Aorta (tissue), 5 donors: ENCODE data around the gene POMC. TPM values are rescaled to one million over a fixed set of nuclear protein-coding genes. Genes with fewer than 3 reads are reported as not detected.

Experiments used
- ATAC-seq: fragments of 200-7000 bp; cut with Tn5 transposase; one replicate; pipeline ENCODE4 v1.9.1; 2022; ENCODE audit warnings: moderate library complexity; ENCODE audit not compliant: low FRiP score
- DNase-seq, 2 donors: peaks; one replicate each; pipeline ENCODE4 v3.0.0-alpha.2; 2020
- H3K27ac ChIP-seq, 2 donors: one replicate each; pipeline ENCODE4 v1.5.1; 2013; ENCODE audit warnings: low read length in 2 of 2, mild to moderate bottlenecking in 2 of 2, moderate library complexity in 2 of 2, control low read depth in 1 of 2, inconsistent platforms in 1 of 2, low read depth in 1 of 2
- H3K27me3 ChIP-seq, 2 donors: one replicate each; pipeline ENCODE4 v1.6.1; 2013; ENCODE audit warnings: control low read depth in 1 of 2, low read length in 1 of 2, mild to moderate bottlenecking in 1 of 2, moderate library complexity in 1 of 2; ENCODE audit not compliant: insufficient read depth in 2 of 2, control insufficient read depth in 1 of 2
- H3K36me3 ChIP-seq, 2 donors: one replicate each; pipeline ENCODE4 v1.6.1; 2013; ENCODE audit warnings: control low read depth in 1 of 2, low read length in 1 of 2, mild to moderate bottlenecking in 1 of 2; ENCODE audit not compliant: insufficient read depth in 2 of 2, control insufficient read depth in 1 of 2
- H3K4me1 ChIP-seq, 2 donors: one replicate each; pipeline ENCODE4 v1.6.1; 2013; ENCODE audit warnings: low read length in 2 of 2, control low read depth in 1 of 2, mild to moderate bottlenecking in 1 of 2, moderate library complexity in 1 of 2; ENCODE audit not compliant: insufficient read depth in 2 of 2, control insufficient read depth in 1 of 2
- H3K4me3 ChIP-seq, 2 donors: one replicate each; pipeline ENCODE4 v1.5.1; 2013; ENCODE audit warnings: low read length in 2 of 2, control low read depth in 1 of 2, mild to moderate bottlenecking in 1 of 2
- H3K9me3 ChIP-seq: one replicate; pipeline ENCODE4 v1.6.1; 2013; ENCODE audit warnings: mild to moderate bottlenecking, low read length; ENCODE audit not compliant: control insufficient read depth
- WGBS, 2 donors: extraction: QIAGEN DNeasy Blood & Tissue Kit; methylation state at CpG; one replicate each; pipeline ENCODE4 v1.1.7; 2013; 5-methylcytosine and 5-hydroxymethylcytosine counted together
- intact Hi-C, 2 donors: fragments of 100-400 bp; cut with DNase I; formaldehyde crosslinking; loops; one replicate each; pipeline versions ENCODE4 v1.14.2 to v1.15.0; 2022
- polyA plus RNA-seq, 2 donors: library from polyadenylated mRNA; stranded (reverse); fragments of 200-250 nt; gene quantifications; one replicate each; pipeline ENCODE4 v1.2.3, GENCODE V29; 2013
- total RNA-seq, 2 donors: library from RNA; stranded (reverse); fragmentation: NEBNext Ultra II Directional; extraction: Animal tissue kit (Norgen Biotek cat#: 25700); gene quantifications; one replicate each; pipeline ENCODE4 v1.2.1, GENCODE V29; 2021
- donor health status: healthy with polysubstance abuse.
- donor health status: Bipolar disorder and iron deficiency.
- donor health status: DM: no; HTN: no; CAD: no.
- donor health status: DM: no; HTN: no; CAD: no.
- donor health status: DM: yes; HTN: yes; CAD: no.

POMC gene
- total and polyA plus RNA-seq, 4 donors: 0.38 to 4.5 (median 1.3) TPM

DNA sequence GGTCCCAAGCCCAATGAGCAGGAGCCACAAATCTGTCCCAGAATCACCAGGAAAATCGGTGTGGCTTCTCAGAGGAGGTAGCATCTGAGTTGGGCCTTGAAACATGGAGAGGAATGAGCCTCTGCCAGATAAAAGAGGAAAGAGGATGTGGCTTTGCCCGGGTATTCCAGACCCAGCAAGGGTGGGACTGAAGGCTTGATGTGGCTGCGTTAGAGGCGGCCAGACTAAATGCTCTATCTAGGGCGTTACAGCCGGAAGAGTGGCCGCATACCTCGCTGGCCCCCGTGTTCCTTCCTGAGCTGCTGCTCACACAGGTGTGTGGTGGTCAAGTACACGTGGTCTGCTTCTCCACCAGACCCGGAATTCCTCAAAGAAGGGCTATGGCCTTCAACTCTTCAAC is 33.9 kb upstream of the POMC start:
- DNase-seq: peak in 1 of 2 donors; percentile 46
- Histone ChIP-seq H3K27me3 (no peaks in the 10 kb centered on the region), H3K4me3 (no peak overlapping the region), H3K27ac (no peak overlapping the region), H3K4me1 (no peaks in the 10 kb centered on the region), H3K9me3 (no peaks in the 10 kb centered on the region), H3K36me3 (no peaks in the 10 kb centered on the region)
- intact Hi-C loops: no loop called here
- 91 to 94% methylated on average over 11 of the region's 11 CpGs for WGBS, 2 donors
- ATAC-seq: no peak

DNA sequence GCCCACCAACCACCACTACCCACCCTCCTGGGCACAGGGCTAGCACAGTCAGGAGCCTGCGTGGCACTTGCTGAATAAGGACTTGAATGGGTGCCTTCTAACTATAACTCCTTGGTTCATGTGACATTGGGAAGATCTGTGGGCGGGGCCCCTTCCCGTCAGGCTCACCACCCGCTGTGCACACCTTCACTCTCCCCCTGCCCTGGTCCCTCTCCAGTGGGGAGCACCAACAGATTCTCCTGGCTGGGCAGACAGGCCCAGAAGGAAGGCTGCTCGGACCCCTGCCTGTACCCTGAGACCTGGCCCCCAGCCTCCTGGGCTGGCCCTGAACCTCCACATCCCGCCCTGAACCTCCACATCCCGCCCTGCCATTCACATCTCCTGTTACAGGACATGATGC is 33.4 kb upstream of the POMC start:
- ATAC-seq (peak; percentile 52), DNase-seq (peak in 1 of 2 donors; percentile 61)
- Histone ChIP-seq H3K9me3 (no peaks in the 10 kb centered on the region), H3K27ac (no peak overlapping the region), H3K36me3 (no peaks in the 10 kb centered on the region), H3K27me3 (no peaks in the 10 kb centered on the region), H3K4me1 (no peaks in the 10 kb centered on the region), H3K4me3 (no peak overlapping the region)
- WGBS, 2 donors: 88 to 95% methylated on average over 7 of the region's 7 CpGs
- intact Hi-C loops: no loop called here

DNA sequence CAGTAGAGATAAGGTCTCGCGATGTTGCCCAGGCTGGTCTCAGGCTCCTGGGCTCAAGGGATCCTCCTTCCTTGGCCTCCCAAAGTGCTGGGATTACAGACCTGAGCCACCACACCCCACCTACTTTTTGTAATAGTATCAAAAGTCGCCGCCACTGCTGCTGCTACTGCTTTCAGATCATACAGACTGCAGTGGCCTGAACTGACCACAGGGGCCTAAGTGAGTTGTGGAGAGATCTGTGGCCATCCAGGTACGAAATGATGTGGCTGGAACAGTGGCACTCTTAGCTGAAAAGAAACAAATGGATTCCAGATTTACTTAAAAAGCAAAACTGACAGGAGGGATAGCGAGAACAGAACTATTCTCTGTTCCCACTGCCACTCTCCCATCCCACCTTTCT is 32.9 kb upstream of the POMC start:
- DNase-seq (peak in 1 of 2 donors; percentile 23), ATAC-seq (no peak)
- Histone ChIP-seq H3K27ac (no peak overlapping the region), H3K36me3 (no peaks in the 10 kb centered on the region), H3K27me3 (no peaks in the 10 kb centered on the region), H3K4me3 (no peak overlapping the region), H3K9me3 (no peaks in the 10 kb centered on the region), H3K4me1 (no peaks in the 10 kb centered on the region)
- 84 to 89% methylated on average over 6 of the region's 6 CpGs for WGBS, 2 donors
- intact Hi-C loops: no loop called here

DNA sequence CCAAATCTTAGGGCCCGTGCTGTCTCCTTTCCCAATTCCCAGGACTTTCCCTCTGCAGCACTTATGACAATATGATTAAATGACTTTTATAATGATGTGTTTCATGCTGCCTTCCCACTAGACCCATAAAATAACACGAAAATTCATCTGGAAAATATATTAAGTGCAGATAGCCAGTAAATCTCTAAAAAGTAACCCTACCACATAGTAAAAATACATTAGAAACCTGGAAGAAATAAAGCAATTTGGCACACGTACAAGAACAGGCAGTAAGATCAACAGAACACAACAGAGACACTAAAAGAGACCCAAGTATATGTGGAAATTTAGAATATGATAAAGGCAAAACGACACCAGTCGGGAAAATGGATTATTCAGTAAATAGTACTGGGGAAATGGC is 30.2 kb upstream of the POMC start:
- Histone ChIP-seq H3K4me3 (no peak overlapping the region), H3K27me3 (no peaks in the 10 kb centered on the region), H3K4me1 (no peaks in the 10 kb centered on the region), H3K36me3 (no peaks in the 10 kb centered on the region), H3K27ac (no peak overlapping the region), H3K9me3 (no peaks in the 10 kb centered on the region)
- DNase-seq: no peak
- ATAC-seq: no peak
- intact Hi-C loops: no loop called here
- 53 to 60% methylated on average over 5 of the region's 5 CpGs for WGBS, 2 donors

DNA sequence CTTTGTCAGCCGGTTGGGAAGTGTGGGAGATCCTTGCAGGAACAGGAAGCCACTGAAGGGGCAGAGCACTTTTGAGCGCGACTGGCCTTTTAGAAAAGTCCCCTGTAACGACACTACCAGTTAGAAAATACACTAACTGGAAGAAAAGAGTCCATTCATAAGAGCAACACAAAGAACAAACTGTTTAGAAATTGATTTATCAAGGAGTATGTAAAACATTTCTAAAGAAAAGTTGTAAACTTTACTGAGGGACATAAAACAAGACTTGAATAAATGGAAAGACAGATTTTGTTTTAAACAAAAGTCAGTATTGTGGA is 29.8 kb upstream of the POMC start:
- ATAC-seq (no peak), DNase-seq (no peak)
- Histone ChIP-seq H3K27ac (no peak overlapping the region), H3K4me1 (no peaks in the 10 kb centered on the region), H3K4me3 (no peak overlapping the region), H3K36me3 (no peaks in the 10 kb centered on the region), H3K27me3 (no peaks in the 10 kb centered on the region), H3K9me3 (no peaks in the 10 kb centered on the region)
- WGBS, 2 donors: 59 to 60% methylated on average over 4 of the region's 4 CpGs
- intact Hi-C loops: no loop called here

DNA sequence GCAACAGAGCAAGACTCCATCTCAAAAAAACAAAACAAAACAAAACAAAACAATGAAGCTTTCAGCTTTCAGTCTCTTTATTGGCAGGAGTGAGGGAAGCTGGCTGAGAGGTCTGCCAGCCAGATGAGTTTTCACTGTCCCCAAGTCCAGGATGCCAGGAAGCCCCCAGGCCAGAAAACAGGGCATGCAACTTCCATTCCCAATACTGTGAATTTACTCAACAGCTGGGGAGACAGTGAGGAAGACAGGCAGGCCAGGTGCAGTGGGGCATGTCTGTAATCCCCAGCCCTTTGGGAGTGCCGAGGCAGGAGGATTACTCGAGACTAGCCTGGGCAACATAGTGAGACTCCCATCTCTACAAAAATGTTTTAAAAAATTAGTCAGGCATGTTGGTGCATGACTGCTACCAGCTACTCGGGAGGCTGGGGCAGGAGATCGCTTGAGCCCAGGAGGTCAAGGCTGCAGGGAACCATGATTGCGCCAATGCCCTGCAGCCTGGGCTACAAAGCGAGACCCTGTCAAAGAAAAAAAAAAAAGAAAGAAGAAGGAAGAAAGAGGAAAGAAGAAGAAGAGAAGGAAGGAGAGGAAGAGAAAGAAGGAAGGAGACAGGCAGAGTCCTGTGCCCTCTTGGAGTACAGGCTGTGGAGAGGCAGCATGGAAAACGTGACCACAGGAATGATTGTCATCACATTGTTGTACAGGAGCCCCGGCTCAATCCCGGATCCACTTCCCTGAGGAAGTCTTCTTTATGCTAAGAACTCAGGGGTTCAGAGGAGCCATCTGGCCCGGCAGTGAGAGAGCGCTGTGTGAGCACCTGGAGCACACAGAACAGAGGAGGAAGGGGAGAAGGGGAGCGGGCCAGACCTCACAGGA is 29.2 kb upstream of the POMC start:
- no peaks in the 10 kb centered on the region for H3K9me3 ChIP-seq
- no peaks in the 10 kb centered on the region for H3K4me1 ChIP-seq
- peak in 1 of 2 donors; percentile 45 for DNase-seq
- H3K27ac ChIP-seq: no peak overlapping the region
- H3K36me3 ChIP-seq: no peaks in the 10 kb centered on the region
- no peak overlapping the region for H3K4me3 ChIP-seq
- intact Hi-C loops: loop anchor here in 1 of 2 donors (2.0 kb wide), 2 partner anchors 69 to 223 kb away; no protein-coding TSS in a partner anchor
- ATAC-seq: no peak
- WGBS, 2 donors: 71 to 75% methylated on average over 12 of the region's 12 CpGs
- no peaks in the 10 kb centered on the region for H3K27me3 ChIP-seq

DNA sequence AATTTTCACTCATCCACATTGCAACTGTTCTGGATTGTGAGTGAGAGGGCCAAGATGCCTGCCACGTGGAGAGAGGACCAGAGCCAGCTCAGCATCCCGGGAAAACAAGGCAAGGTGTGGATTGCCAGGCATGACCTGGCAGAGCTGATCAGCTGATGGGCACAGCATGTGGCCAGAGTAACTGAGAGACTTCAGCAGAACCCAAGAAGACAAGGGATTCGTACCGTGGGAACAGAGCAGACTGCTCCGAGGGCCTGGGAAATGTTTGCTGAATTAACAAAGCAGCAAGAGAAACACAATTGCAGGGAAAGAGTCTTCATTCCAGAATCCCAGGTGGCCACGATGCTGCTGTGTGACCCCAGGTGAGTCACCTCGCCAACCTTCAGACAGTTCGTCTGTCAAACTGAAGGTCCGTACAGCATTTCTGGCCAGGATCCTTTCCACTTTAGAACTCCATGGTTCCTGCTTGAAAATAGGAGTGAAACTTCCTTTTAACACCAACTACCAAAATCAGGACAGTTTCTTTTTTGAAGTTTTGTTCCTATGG is 26.3 kb upstream of the POMC start:
- ATAC-seq (no peak), DNase-seq (peak in 1 of 2 donors; percentile 36)
- 82 to 83% methylated on average over 9 of the region's 9 CpGs for WGBS, 2 donors

DNA sequence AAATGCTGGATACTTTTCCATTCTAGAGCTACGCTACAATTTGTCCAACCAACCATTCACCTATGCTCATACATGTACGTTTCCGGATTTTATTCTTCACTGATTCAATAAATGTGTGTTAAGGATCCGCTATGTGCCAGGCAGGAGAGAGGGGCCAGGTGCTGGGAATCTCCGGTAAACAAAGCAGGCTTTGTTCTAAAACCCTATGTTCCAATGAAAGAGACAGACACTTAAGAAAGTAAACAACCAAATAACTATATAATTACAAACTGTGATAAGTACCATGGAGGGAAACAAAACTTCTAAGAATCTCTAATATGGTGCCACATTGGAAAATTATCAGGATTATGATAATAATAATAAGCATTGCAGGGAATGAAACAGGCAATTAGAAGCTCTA is 22.2 kb upstream of the POMC start:
- H3K4me3 ChIP-seq: no peak overlapping the region
- no peak for ATAC-seq
- H3K9me3 ChIP-seq: no peaks in the 10 kb centered on the region
- H3K27ac ChIP-seq: no peak overlapping the region
- 91 to 92% methylated on average over 5 of the region's 5 CpGs for WGBS, 2 donors
- intact Hi-C loops: no loop called here
- DNase-seq: no peak
- no peaks in the 10 kb centered on the region for H3K36me3 ChIP-seq
- no peaks in the 10 kb centered on the region for H3K4me1 ChIP-seq
- no peaks in the 10 kb centered on the region for H3K27me3 ChIP-seq

More for the DNA sequence above, 26.3 kb upstream of the POMC start:
- no peak overlapping the region for H3K27ac ChIP-seq
- intact Hi-C loops: no loop called here
- no peaks in the 10 kb centered on the region for H3K27me3 ChIP-seq
- H3K9me3 ChIP-seq: no peaks in the 10 kb centered on the region
- no peaks in the 10 kb centered on the region for H3K4me1 ChIP-seq
- no peaks in the 10 kb centered on the region for H3K36me3 ChIP-seq
- H3K4me3 ChIP-seq: no peak overlapping the region

DNA sequence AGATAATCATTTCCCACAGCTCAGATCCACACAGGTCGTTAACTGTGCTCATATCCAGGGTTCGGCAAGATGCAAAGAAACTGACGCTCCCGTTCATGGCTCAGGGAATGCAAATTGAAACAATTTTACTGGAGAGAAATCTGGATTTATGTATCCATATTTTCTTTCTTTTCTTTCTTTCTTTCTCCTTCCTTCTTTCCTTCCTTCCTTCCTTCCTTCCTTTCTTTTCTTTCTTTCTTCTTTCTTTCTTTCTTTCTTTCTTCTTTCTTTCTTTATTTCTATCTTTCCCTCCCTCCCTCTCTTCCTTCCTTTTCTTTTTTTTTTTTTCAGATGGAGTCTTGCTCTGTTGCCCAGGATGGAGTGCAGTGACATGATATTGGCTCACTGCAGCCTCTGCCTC is 20.0 kb upstream of the POMC start:
- Histone ChIP-seq H3K9me3 (no peaks in the 10 kb centered on the region), H3K27me3 (no peaks in the 10 kb centered on the region), H3K4me1 (no peaks in the 10 kb centered on the region), H3K36me3 (no peaks in the 10 kb centered on the region), H3K4me3 (no peak overlapping the region), H3K27ac (no peak overlapping the region)
- intact Hi-C loops: no loop called here
- ATAC-seq: no peak
- 85 to 92% methylated on average over 4 of the region's 4 CpGs for WGBS, 2 donors
- DNase-seq: no peak
